H9 (cell line): Measurements from ENCODE around the gene BCLAF1. TPM values are rescaled to one million over a fixed set of nuclear protein-coding genes. Genes with fewer than 3 reads are reported as not detected.

Experiments
- DNase-seq: peaks from one replicate; pipeline ENCODE4 v3.0.0-alpha.2; 2017
- H2AFZ ChIP-seq: one replicate; pipeline ENCODE4 v1.6.1; 2013; ENCODE audit warnings: mild to moderate bottlenecking, low read length, control low read depth, moderate library complexity
- H2AK5ac ChIP-seq: 2 replicates; pipeline ENCODE4 v1.6.1; 2013; ENCODE audit warnings: low read length, control low read depth, mixed read lengths; ENCODE audit not compliant: insufficient read length
- H2BK120ac ChIP-seq: one replicate; pipeline ENCODE4 v1.6.1; 2013; ENCODE audit warnings: low read depth, mild to moderate bottlenecking, low read length, control low read depth, inconsistent platforms; ENCODE audit not compliant: poor library complexity, severe bottlenecking
- H2BK12ac ChIP-seq: 2 replicates; pipeline ENCODE4 v1.6.1; 2013; ENCODE audit warnings: low read length, control low read depth, mixed read lengths, low read depth; ENCODE audit not compliant: insufficient read length
- H2BK15ac ChIP-seq: 2 replicates; pipeline ENCODE4 v1.6.1; 2013; ENCODE audit warnings: low read depth, low read length, control low read depth
- H2BK20ac ChIP-seq: one replicate; pipeline ENCODE4 v1.6.1; 2013; ENCODE audit warnings: low read depth, mild to moderate bottlenecking, low read length, control low read depth, inconsistent platforms; ENCODE audit not compliant: poor library complexity, severe bottlenecking
- H2BK5ac ChIP-seq: 2 replicates; pipeline ENCODE4 v1.6.1; 2013; ENCODE audit warnings: low read length, control low read depth, mixed read lengths; ENCODE audit not compliant: insufficient read length
- H3K14ac ChIP-seq: 2 replicates; pipeline ENCODE4 v1.6.1; 2013; ENCODE audit warnings: low read length, control low read depth; ENCODE audit not compliant: insufficient read depth
- H3K18ac ChIP-seq: 2 replicates; pipeline ENCODE4 v1.6.1; 2013; ENCODE audit warnings: low read depth, mild to moderate bottlenecking, mixed read lengths, low read length, control low read depth; ENCODE audit not compliant: insufficient read length
- H3K23ac ChIP-seq: 2 replicates; pipeline ENCODE4 v1.6.1; 2013; ENCODE audit warnings: low read length, control low read depth, mixed read lengths, low read depth; ENCODE audit not compliant: insufficient read length
- H3K23me2 ChIP-seq: 2 replicates; pipeline ENCODE4 v1.6.1; 2013; ENCODE audit warnings: low read depth, mild to moderate bottlenecking, mixed read lengths, low read length, control low read depth; ENCODE audit not compliant: insufficient read length, poor library complexity, severe bottlenecking
- H3K27ac ChIP-seq: 2 replicates; pipeline ENCODE4 v1.5.1; 2013; ENCODE audit warnings: low read length, control low read depth, mixed read lengths, low read depth; ENCODE audit not compliant: insufficient read length
- H3K27me3 ChIP-seq: 2 replicates; pipeline ENCODE4 v1.6.1; 2013; ENCODE audit warnings: low read length, control low read depth, inconsistent platforms; ENCODE audit not compliant: insufficient read depth
- H3K4ac ChIP-seq: 2 replicates; pipeline ENCODE4 v1.6.1; 2013; ENCODE audit warnings: low read depth, mild to moderate bottlenecking, control low read depth, inconsistent platforms, low read length, moderate library complexity
- H3K4me1 ChIP-seq: 2 replicates; pipeline ENCODE4 v1.6.1; 2013; ENCODE audit warnings: low read length, control low read depth, inconsistent platforms; ENCODE audit not compliant: insufficient read depth
- H3K4me2 ChIP-seq: 2 replicates; pipeline ENCODE4 v1.6.1; 2013; ENCODE audit warnings: low read length, control low read depth, mixed read lengths; ENCODE audit not compliant: insufficient read length, insufficient read depth
- H3K56ac ChIP-seq: 2 replicates; pipeline ENCODE4 v1.6.1; 2013; ENCODE audit warnings: low read depth, mild to moderate bottlenecking, mixed read lengths, low read length, control low read depth; ENCODE audit not compliant: insufficient read length
- H3K79me1 ChIP-seq: 2 replicates; pipeline ENCODE4 v1.6.1; 2013; ENCODE audit warnings: low read depth, mild to moderate bottlenecking, moderate library complexity, low read length, control low read depth, inconsistent platforms; ENCODE audit not compliant: insufficient read depth, poor library complexity, severe bottlenecking
- H3K79me2 ChIP-seq: 2 replicates; pipeline ENCODE4 v1.6.1; 2013; ENCODE audit warnings: low read length, control low read depth, inconsistent platforms; ENCODE audit not compliant: insufficient read depth
- H3K9ac ChIP-seq: 2 replicates; pipeline ENCODE4 v1.6.1; 2013; ENCODE audit warnings: low read length, control low read depth, mixed read lengths; ENCODE audit not compliant: insufficient read length; ENCODE audit errors: extremely low read depth
- H3K9me3 ChIP-seq: one replicate; pipeline ENCODE4 v1.6.1; 2013; ENCODE audit warnings: low read depth, low read length, inconsistent platforms; ENCODE audit not compliant: control insufficient read depth
- H3T11ph ChIP-seq: one replicate; pipeline ENCODE4 v1.6.1; 2013; ENCODE audit warnings: mild to moderate bottlenecking, low read length, control low read depth, inconsistent platforms
- H4K20me1 ChIP-seq: one replicate; pipeline ENCODE4 v1.6.1; 2013; ENCODE audit not compliant: control insufficient read depth, insufficient read length, insufficient read depth
- H4K5ac ChIP-seq: 2 replicates; pipeline ENCODE4 v1.6.1; 2013; ENCODE audit warnings: low read depth, mild to moderate bottlenecking, mixed read lengths, low read length, control low read depth; ENCODE audit not compliant: insufficient read length
- H4K8ac ChIP-seq: replicated peaks from 2 replicates; pipeline ENCODE4 v1.6.1; 2013; ENCODE audit warnings: low read length, control low read depth, mixed read lengths, low read depth; ENCODE audit not compliant: insufficient read length
- H4K91ac ChIP-seq: 2 replicates; pipeline ENCODE4 v1.6.1; 2013; ENCODE audit warnings: low read depth, mild to moderate bottlenecking, moderate library complexity, mixed read lengths, low read length, control low read depth; ENCODE audit not compliant: insufficient read length
- H3K27ac Mint-ChIP-seq, 3 experiments: 2 replicates in 2 of 3; 3 replicates in 1 of 3; pipeline ENCODE4 v1.8.0; 2020 to 2021; ENCODE audit warnings: mixed read lengths in 3 of 3, mild to moderate bottlenecking in 1 of 3, moderate library complexity in 1 of 3
- H3K27me3 Mint-ChIP-seq: 2 replicates; pipeline ENCODE4 v1.8.0; 2021; ENCODE audit warnings: low read depth, mild to moderate bottlenecking, moderate library complexity, mixed read lengths
- H3K36me3 Mint-ChIP-seq, 3 experiments: 2 replicates in 2 of 3; 3 replicates in 1 of 3; pipeline ENCODE4 v1.8.0; 2020 to 2021; ENCODE audit warnings: low read depth in 3 of 3, mixed read lengths in 3 of 3; ENCODE audit not compliant: insufficient read depth in 1 of 3
- H3K4me1 Mint-ChIP-seq, 2 experiments: 2 replicates each; pipeline ENCODE4 v1.8.0; 2020; ENCODE audit warnings: mixed read lengths in 2 of 2
- H3K4me3 Mint-ChIP-seq, 2 experiments: 2 replicates in 1 of 2; 3 replicates in 1 of 2; pipeline ENCODE4 v1.8.0; 2020 to 2021; ENCODE audit warnings: mild to moderate bottlenecking in 2 of 2, mixed read lengths in 2 of 2, moderate library complexity in 1 of 2
- H3K9me3 Mint-ChIP-seq, 2 experiments: 2 replicates in 1 of 2; 3 replicates in 1 of 2; pipeline ENCODE4 v1.8.0; 2020; ENCODE audit warnings: mild to moderate bottlenecking in 2 of 2, mixed read lengths in 2 of 2, moderate library complexity in 1 of 2
- CTCF ChIP-seq: fragments of 200-600 bp; sonication (generic); conservative IDR thresholded peaks from 3 replicates; pipeline ENCODE4 v1.8.0; 2021; ENCODE audit warnings: antibody characterized with exemption, mild to moderate bottlenecking
- WGBS: extraction: QIAGEN DNeasy Blood & Tissue Kit; methylation state at CpG from one replicate; pipeline ENCODE4 v1.1.7; 2013; ENCODE audit warnings: missing lambda C conversion rate, low lambda C conversion rate, mixed read lengths; ENCODE audit not compliant: insufficient read length; ENCODE audit errors: extremely low coverage; 5-methylcytosine and 5-hydroxymethylcytosine counted together
- total RNA-seq: library from RNA; stranded (reverse); gene quantifications from 2 replicates; pipeline ENCODE4 v1.2.1, GENCODE V29; 2021

Gene BCLAF1
- total RNA-seq, 1 experiment from 2014 or later = 257 TPM

- H3K36me3 Mint-ChIP-seq = peaks cover 0 to 11% (median 4%) of the 10 kb centered on the region in 3 experiments; a peak in 4 of 7 replicates
- peak within 1 kb of the TSS; percentile 66 for H2AFZ ChIP-seq
- WGBS = no CpG with 5 or more reads among the region's 59 CpGs
These were observed 39.6 kb downstream of the BCLAF1 start, which contains the start of gene MTFR2 for GRCh38 chr6:136249811-136250685. MTFR2 (minus strand) TSS chr6:136250311; CDS start chr6:136249099, 1,212 bp downstream.

More at GRCh38 chr6:136249811-136250685, 39.6 kb downstream of the BCLAF1 start, which contains the start of gene MTFR2:
- H4K91ac ChIP-seq = no peak within 1 kb of the TSS
- peaks cover 3% of the 10 kb centered on the region for H3K23me2 ChIP-seq
- H3K9ac ChIP-seq = peak within 1 kb of the TSS; percentile 77
- H3K27ac ChIP-seq = no peak within 1 kb of the TSS
- no peak within 1 kb of the TSS for H3T11ph ChIP-seq
- TF ChIP-seq CTCF = no peak
- peak; percentile 99 for DNase-seq
- no peaks in the 10 kb centered on the region for H3K4me1 ChIP-seq
- H3K56ac ChIP-seq = no peak within 1 kb of the TSS
- H3K4ac ChIP-seq = no peak within 1 kb of the TSS
- H3K27me3 ChIP-seq = no peaks in the 10 kb centered on the region
- no peak within 1 kb of the TSS for H3K14ac ChIP-seq
- Mint-ChIP-seq H3K9me3 (no peaks in the 10 kb centered on the region), H3K4me1 (peaks cover 17 to 18% of the 10 kb centered on the region in 2 experiments), H3K27ac (peak within 1 kb of the TSS; percentile 75 to 97 (median 77); a peak in 6 of 7 replicates), H3K27me3 (no peaks in the 10 kb centered on the region), H3K4me3 (peak within 1 kb of the TSS; percentile 97)
- H3K18ac ChIP-seq = no peak within 1 kb of the TSS
- no peak within 1 kb of the TSS for H4K8ac ChIP-seq
- no peak within 1 kb of the TSS for H2BK12ac ChIP-seq
- H3K9me3 ChIP-seq = no peaks in the 10 kb centered on the region
- no peak within 1 kb of the TSS for H2BK15ac ChIP-seq
- H2BK120ac ChIP-seq = no peak within 1 kb of the TSS
- H4K5ac ChIP-seq = no peak within 1 kb of the TSS
- H2AK5ac ChIP-seq = no peak within 1 kb of the TSS
- H2BK5ac ChIP-seq = no peak within 1 kb of the TSS
- H4K20me1 ChIP-seq = no peaks in the 10 kb centered on the region
- H3K79me2 ChIP-seq = no peaks in the 10 kb centered on the region; the same call in 1 of the 2 replicates
- no peak within 1 kb of the TSS for H2BK20ac ChIP-seq
- H3K4me2 ChIP-seq = peak within 1 kb of the TSS; percentile 96
- no peaks in the 10 kb centered on the region for H3K79me1 ChIP-seq
- no peak within 1 kb of the TSS for H3K23ac ChIP-seq
